Esophagus muscularis mucosa (tissue), 4 donors: ENCODE data around the gene GNAO1. TPM values are rescaled to one million over a fixed set of nuclear protein-coding genes. Genes with fewer than 3 reads are reported as not detected.

Source experiments
- DNase-seq: peaks from one replicate; pipeline ENCODE4 v3.0.0-alpha.2; 2017; ENCODE audit errors: extremely low spot score
- H3K27ac ChIP-seq, 4 donors: fragments of 200-600 bp; sonication (generic); replicated peaks in 1 of 4; 1 replicate in 3 of 4; 2 replicates in 1 of 4; pipeline ENCODE4 v1.5.1; 2016 to 2019; ENCODE audit warnings: mild to moderate bottlenecking in 1 of 4
- H3K27me3 ChIP-seq, 4 donors: fragments of 200-600 bp; sonication (generic); one replicate each; pipeline versions ENCODE4 v1.5.1 to v1.6.0; 2016 to 2019
- H3K36me3 ChIP-seq, 4 donors: fragments of 200-600 bp; sonication (generic); one replicate each; pipeline ENCODE4 v1.5.1; 2016 to 2019
- H3K4me1 ChIP-seq, 4 donors: fragments of 200-600 bp; sonication (generic); one replicate each; pipeline ENCODE4 v1.5.1; 2016 to 2019
- H3K4me3 ChIP-seq, 4 donors: fragments of 200-600 bp; sonication (generic); 1 replicate in 2 of 4; 2 replicates in 2 of 4; pipeline ENCODE4 v1.5.1; 2016 to 2019; ENCODE audit warnings: mild to moderate bottlenecking in 4 of 4, moderate library complexity in 1 of 4
- H3K9me3 ChIP-seq, 4 donors: fragments of 200-600 bp; sonication (generic); 1 replicate in 3 of 4; 2 replicates in 1 of 4; pipeline ENCODE4 v1.5.1; 2016 to 2019
- EP300 ChIP-seq: sonication (generic); formaldehyde crosslinking; IDR thresholded peaks from one replicate; pipeline ENCODE4 v1.6.1; 2017; ENCODE audit warnings: antibody characterized with exemption
- POLR2A ChIP-seq: fragments of 450-650 bp; IDR thresholded peaks from one replicate; pipeline ENCODE4 v1.6.1; 2017; ENCODE audit warnings: antibody characterized with exemption, moderate library complexity, mild to moderate bottlenecking, low read depth
- POLR2AphosphoS5 ChIP-seq, 2 donors: sonication (generic); formaldehyde crosslinking; IDR thresholded peaks; one replicate each; pipeline ENCODE4 v1.6.1; 2017; ENCODE audit warnings: antibody characterized with exemption in 2 of 2
- WGBS: methylation state at CpG from one replicate; pipeline ENCODE4 v1.1.5; 2018; 5-methylcytosine and 5-hydroxymethylcytosine counted together
- intact Hi-C: fragments of 100-400 bp; cut with DNase I; formaldehyde crosslinking; loops from one replicate; pipeline ENCODE4 v1.15.1; 2023
- total RNA-seq, 4 donors: library from RNA; depleted of rRNA; stranded (reverse); fragments of >200 nt; gene quantifications; one replicate each; pipeline versions ENCODE4 v1.1.0 to v1.2.1, GENCODE V29; 2016
- TF ChIP-seq, protein P1 (sequence below), 3 experiments: fragments of 200-600 bp in 2 of 3; fragments of 450-650 bp in 1 of 3; sonication (generic) in 2 of 3; IDR thresholded peaks; one replicate each; pipeline ENCODE4 v1.5.1; 2017 to 2019; ENCODE audit warnings: antibody characterized with exemption in 3 of 3, mild to moderate bottlenecking in 2 of 3, moderate library complexity in 1 of 3

GNAO1 gene
- total RNA-seq, 4 donors from 2014 or later, result 2.1 to 6.8 (median 3.3) TPM

DNA sequence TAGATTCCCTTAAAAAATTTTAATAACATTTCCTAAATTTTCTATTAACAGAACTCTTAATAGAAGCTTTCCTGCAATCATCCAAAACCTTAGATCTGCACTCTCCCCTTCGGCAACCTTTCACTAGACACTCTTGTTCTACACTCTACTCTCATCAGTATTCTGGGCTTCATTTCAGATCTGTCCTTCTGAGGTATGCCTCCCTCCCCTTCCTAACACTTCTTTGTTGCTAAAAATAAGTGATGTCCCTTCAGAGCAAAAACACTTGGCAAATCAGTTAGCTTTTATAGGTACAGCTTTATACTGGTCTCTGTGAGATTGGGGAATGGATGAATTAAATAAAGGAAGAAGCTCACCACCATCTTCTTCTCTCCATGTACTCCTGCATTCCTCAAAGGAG lies 28.2 kb upstream of the GNAO1 start:
- 62% methylated on average over 1 of the region's 1 CpG for WGBS
- no peak overlapping the region for H3K4me3 ChIP-seq
- TF ChIP-seq POLR2A (no peak), EP300 (no peak), POLR2AphosphoS5 (IDR thresholded peaks at IDR 0.05) (no peak)
- TF ChIP-seq, protein P1, sequence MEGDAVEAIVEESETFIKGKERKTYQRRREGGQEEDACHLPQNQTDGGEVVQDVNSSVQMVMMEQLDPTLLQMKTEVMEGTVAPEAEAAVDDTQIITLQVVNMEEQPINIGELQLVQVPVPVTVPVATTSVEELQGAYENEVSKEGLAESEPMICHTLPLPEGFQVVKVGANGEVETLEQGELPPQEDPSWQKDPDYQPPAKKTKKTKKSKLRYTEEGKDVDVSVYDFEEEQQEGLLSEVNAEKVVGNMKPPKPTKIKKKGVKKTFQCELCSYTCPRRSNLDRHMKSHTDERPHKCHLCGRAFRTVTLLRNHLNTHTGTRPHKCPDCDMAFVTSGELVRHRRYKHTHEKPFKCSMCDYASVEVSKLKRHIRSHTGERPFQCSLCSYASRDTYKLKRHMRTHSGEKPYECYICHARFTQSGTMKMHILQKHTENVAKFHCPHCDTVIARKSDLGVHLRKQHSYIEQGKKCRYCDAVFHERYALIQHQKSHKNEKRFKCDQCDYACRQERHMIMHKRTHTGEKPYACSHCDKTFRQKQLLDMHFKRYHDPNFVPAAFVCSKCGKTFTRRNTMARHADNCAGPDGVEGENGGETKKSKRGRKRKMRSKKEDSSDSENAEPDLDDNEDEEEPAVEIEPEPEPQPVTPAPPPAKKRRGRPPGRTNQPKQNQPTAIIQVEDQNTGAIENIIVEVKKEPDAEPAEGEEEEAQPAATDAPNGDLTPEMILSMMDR (IDR thresholded peaks at IDR 0.05), result no peak
- no peaks in the 10 kb centered on the region for H3K9me3 ChIP-seq
- intact Hi-C loops, result no loop called here
- H3K27me3 ChIP-seq, result no peaks in the 10 kb centered on the region
- no peak for DNase-seq
- H3K36me3 ChIP-seq, result no peaks in the 10 kb centered on the region
- H3K4me1 ChIP-seq, result peaks cover 0 to 9% (median 6%) of the 10 kb centered on the region in 4 donors
- H3K27ac ChIP-seq, result no peak overlapping the region

DNA sequence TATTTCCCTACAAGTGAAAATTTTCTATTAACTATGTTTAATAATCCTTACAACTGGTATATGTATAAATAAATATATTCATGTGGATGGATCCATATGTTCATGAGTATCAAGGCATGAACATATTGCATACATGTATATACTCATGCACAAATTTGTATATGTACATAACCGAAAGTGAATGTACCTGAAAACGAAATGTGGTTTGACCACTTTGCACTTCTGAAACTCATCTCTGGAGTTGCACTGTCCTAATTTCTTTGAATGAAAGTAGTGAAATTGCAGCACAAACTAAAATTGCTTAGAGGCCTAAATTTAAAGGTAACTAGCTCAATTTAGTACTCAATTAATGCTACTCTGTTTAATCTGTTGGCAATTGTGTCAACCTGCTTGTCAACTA lies 27.4 kb upstream of the GNAO1 start:
- TF ChIP-seq POLR2AphosphoS5 (IDR thresholded peaks at IDR 0.05) (no peak), EP300 (no peak), POLR2A (no peak)
- TF ChIP-seq, protein P1 (IDR thresholded peaks at IDR 0.05), result no peak
- Histone ChIP-seq H3K27me3 (no peaks in the 10 kb centered on the region), H3K4me3 (no peak overlapping the region), H3K36me3 (no peaks in the 10 kb centered on the region), H3K4me1 (peaks cover 0 to 9% (median 6%) of the 10 kb centered on the region in 4 donors), H3K27ac (no peak overlapping the region), H3K9me3 (no peaks in the 10 kb centered on the region)
- DNase-seq, result no peak
- intact Hi-C loops, result no loop called here
- WGBS, result 94% methylated on average over 2 of the region's 2 CpGs

DNA sequence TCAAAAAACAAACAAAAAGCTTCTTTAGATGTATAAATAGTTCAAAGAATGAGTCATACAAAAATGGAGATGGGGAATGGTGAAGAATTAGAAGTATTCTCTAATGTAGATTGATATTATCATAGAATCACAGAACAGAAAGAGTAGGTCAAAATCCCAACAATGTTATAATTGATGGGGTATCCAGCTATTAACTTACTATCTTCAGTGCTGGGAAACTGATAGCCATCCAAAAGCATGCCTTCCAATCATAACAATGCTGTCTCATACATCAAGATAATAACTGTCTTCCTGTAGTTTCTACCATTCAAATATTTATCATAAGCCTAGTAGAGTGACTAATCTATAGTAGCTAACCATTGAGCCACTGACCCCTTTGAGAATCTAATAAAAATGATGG lies 26.7 kb upstream of the GNAO1 start:
- intact Hi-C loops, result no loop called here
- Histone ChIP-seq H3K9me3 (no peaks in the 10 kb centered on the region), H3K36me3 (no peaks in the 10 kb centered on the region), H3K27ac (no peak overlapping the region), H3K4me1 (peaks cover 0 to 9% (median 6%) of the 10 kb centered on the region in 4 donors), H3K27me3 (no peaks in the 10 kb centered on the region), H3K4me3 (no peak overlapping the region)
- no peak for DNase-seq
- TF ChIP-seq POLR2A (no peak), EP300 (no peak), POLR2AphosphoS5 (IDR thresholded peaks at IDR 0.05) (no peak)
- TF ChIP-seq, protein P1 (IDR thresholded peaks at IDR 0.05), result no peak

DNA sequence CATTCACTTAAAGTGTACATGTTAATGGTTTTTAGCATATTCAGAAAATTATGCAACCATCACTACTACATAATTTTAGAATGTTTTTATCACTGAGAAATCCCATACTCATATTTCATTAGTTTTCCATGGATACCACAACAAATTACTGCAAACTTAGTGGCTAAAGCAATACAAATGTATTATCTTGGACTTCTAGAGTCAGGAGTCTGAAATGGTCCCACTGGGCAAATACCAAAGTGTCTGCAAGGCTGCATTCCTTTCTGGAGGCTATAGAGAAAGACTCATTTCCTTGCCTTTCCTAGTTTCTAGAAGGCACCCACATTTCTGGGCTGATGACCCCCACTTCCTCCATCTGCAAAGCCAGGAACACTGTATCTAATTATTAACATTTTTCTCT lies 16.9 kb upstream of the GNAO1 start:
- Histone ChIP-seq H3K9me3 (peaks cover 0 to 22% (median 14%) of the 10 kb centered on the region in 4 donors), H3K4me1 (no peaks in the 10 kb centered on the region), H3K27ac (no peak overlapping the region), H3K4me3 (no peak overlapping the region), H3K36me3 (no peaks in the 10 kb centered on the region), H3K27me3 (no peaks in the 10 kb centered on the region)
- DNase-seq, result no peak
- intact Hi-C loops, result no loop called here
- TF ChIP-seq EP300 (no peak), POLR2A (no peak), POLR2AphosphoS5 (IDR thresholded peaks at IDR 0.05) (no peak)
- TF ChIP-seq, protein P1 (IDR thresholded peaks at IDR 0.05), result no peak

DNA sequence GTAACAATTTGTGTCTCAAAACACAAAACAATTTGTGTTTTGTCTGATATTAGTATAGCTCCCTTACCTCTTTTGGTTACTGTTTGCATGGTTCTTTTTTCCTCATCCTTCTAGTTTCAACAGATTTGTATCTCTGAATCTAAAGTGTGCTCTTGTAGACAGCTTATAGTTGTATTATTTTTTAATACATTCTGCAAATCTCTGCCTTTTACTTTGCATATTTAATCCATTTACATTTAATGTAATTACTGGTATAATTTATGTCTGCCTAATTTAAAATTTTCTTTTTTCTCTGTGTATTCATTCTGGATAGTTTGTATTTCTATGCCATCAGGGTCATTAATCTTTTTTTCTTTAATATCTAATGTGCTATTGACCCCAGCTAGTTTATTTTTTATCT lies 9.9 kb upstream of the GNAO1 start:
- intact Hi-C loops, result no loop called here
- TF ChIP-seq EP300, result no peak
- TF ChIP-seq, protein P1 (IDR thresholded peaks at IDR 0.05), result no peak
- no peak for TF ChIP-seq POLR2AphosphoS5 (IDR thresholded peaks at IDR 0.05)
- TF ChIP-seq POLR2A, result no peak

More for the DNA sequence above, 9.9 kb upstream of the GNAO1 start:
- H3K9me3 ChIP-seq, result peaks cover 0 to 11% (median 3%) of the 10 kb centered on the region in 4 donors
- H3K36me3 ChIP-seq, result no peaks in the 10 kb centered on the region
- no peaks in the 10 kb centered on the region for H3K27me3 ChIP-seq
- no peak overlapping the region for H3K27ac ChIP-seq
- DNase-seq, result no peak
- H3K4me1 ChIP-seq, result no peaks in the 10 kb centered on the region
- no peak overlapping the region for H3K4me3 ChIP-seq
